Measurements from ENCODE around the gene MBNL2.

Gene MBNL2

GRCh38 chr13:97274829-97275649 lies 52.9 kb downstream of the MBNL2 start:
- DNase-seq (ENCODE audit: low spot score), result no peak

GRCh38 chr13:97275776-97276501 lies 53.8 kb downstream of the MBNL2 start:
- no peak for DNase-seq (ENCODE audit: low spot score)

GRCh38 chr13:97276862-97277269 lies 54.7 kb downstream of the MBNL2 start:
- DNase-seq (ENCODE audit: low spot score), result no peak

GRCh38 chr13:97278435-97279411 lies 56.6 kb downstream of the MBNL2 start:
- DNase-seq (ENCODE audit: low spot score), result no peak

- no peak for DNase-seq (ENCODE audit: low spot score)
These were observed 57.8 kb downstream of the MBNL2 start for GRCh38 chr13:97279913-97280312.

- no peak for DNase-seq (ENCODE audit: low spot score)
These were observed 58.3 kb downstream of the MBNL2 start for GRCh38 chr13:97280478-97280877.

- DNase-seq (ENCODE audit: low spot score), result no peak
These were observed 58.9 kb downstream of the MBNL2 start for GRCh38 chr13:97281028-97281427.

GRCh38 chr13:97282705-97283104 lies 60.6 kb downstream of the MBNL2 start:
- no peak for DNase-seq (ENCODE audit: low spot score)

GRCh38 chr13:97283888-97284287 lies 61.8 kb downstream of the MBNL2 start:
- DNase-seq (ENCODE audit: low spot score), result no peak

GRCh38 chr13:97284558-97284957 lies 62.4 kb downstream of the MBNL2 start:
- no peak for DNase-seq (ENCODE audit: low spot score)

GRCh38 chr13:97285221-97285955 lies 63.3 kb downstream of the MBNL2 start:
- DNase-seq (ENCODE audit: low spot score), result no peak

GRCh38 chr13:97286317-97287046 lies 64.3 kb downstream of the MBNL2 start:
- DNase-seq (ENCODE audit: low spot score), result no peak

GRCh38 chr13:97287047-97287383 lies 64.9 kb downstream of the MBNL2 start:
- no peak for DNase-seq (ENCODE audit: low spot score)

GRCh38 chr13:97288486-97288900 lies 66.4 kb downstream of the MBNL2 start:
- DNase-seq (ENCODE audit: low spot score), result no peak

GRCh38 chr13:97289514-97290298 lies 67.6 kb downstream of the MBNL2 start:
- no peak for DNase-seq (ENCODE audit: low spot score)

GRCh38 chr13:97295283-97296182 lies 73.4 kb downstream of the MBNL2 start:
- no peak for DNase-seq (ENCODE audit: low spot score)

- DNase-seq (ENCODE audit: low spot score), result no peak
These were observed 74.6 kb downstream of the MBNL2 start for GRCh38 chr13:97296740-97297139.

- DNase-seq (ENCODE audit: low spot score), result no peak
These were observed 76.7 kb downstream of the MBNL2 start for GRCh38 chr13:97298816-97299215.

- DNase-seq (ENCODE audit: low spot score), result no peak
These were observed 78.7 kb downstream of the MBNL2 start for GRCh38 chr13:97300871-97301270.
